GM23338 (cell line): Measurements from ENCODE around the gene IL4I1. TPM values are rescaled to one million over a fixed set of nuclear protein-coding genes. Genes with fewer than 3 reads are reported as not detected.

Experiments used
- ATAC-seq: fragments of 200-7000 bp; cut with Tn5 transposase; 3 replicates; pipeline ENCODE4 v1.9.1; 2020
- DNase-seq: peaks from one replicate; pipeline ENCODE4 v3.0.0-alpha.2; 2015; ENCODE audit warnings: low spot score
- H2AFZ ChIP-seq: fragments of 200-600 bp; sonication (generic); 2 replicates; pipeline ENCODE4 v1.8.0; 2016; ENCODE audit warnings: antibody characterized with exemption, mild to moderate bottlenecking, moderate library complexity
- H3F3A ChIP-seq: fragments of 200-600 bp; sonication (generic); replicated peaks from 2 replicates; pipeline ENCODE4 v1.8.0; 2017; ENCODE audit warnings: antibody characterized with exemption, mixed run types, low read depth
- H3K27ac ChIP-seq: fragments of 200-600 bp; sonication (generic); 2 replicates; pipeline ENCODE4 v1.6.1; 2016; ENCODE audit warnings: low read depth
- H3K27me3 ChIP-seq: fragments of 200-600 bp; sonication (generic); 2 replicates; pipeline ENCODE4 v1.8.0; 2016; ENCODE audit warnings: mild to moderate bottlenecking, mixed run types, moderate library complexity; ENCODE audit not compliant: insufficient read depth
- H3K36me3 ChIP-seq: fragments of 200-600 bp; sonication (generic); 2 replicates; pipeline ENCODE4 v1.8.0; 2016; ENCODE audit warnings: mild to moderate bottlenecking; ENCODE audit not compliant: insufficient read depth
- H3K4me1 ChIP-seq: fragments of 200-600 bp; sonication (generic); 2 replicates; pipeline ENCODE4 v1.8.0; 2016; ENCODE audit warnings: mild to moderate bottlenecking, moderate library complexity; ENCODE audit not compliant: insufficient read depth
- H3K4me2 ChIP-seq: fragments of 200-600 bp; sonication (generic); 2 replicates; pipeline ENCODE4 v1.7.1; 2017; ENCODE audit warnings: mixed run types
- H3K4me3 ChIP-seq: fragments of 200-600 bp; sonication (generic); 2 replicates; pipeline ENCODE4 v1.6.1; 2016; ENCODE audit warnings: mixed run types
- H3K79me2 ChIP-seq: fragments of 200-600 bp; sonication (generic); replicated peaks from 2 replicates; pipeline ENCODE4 v1.8.0; 2017; ENCODE audit warnings: mild to moderate bottlenecking; ENCODE audit not compliant: insufficient read depth
- H3K9me2 ChIP-seq: fragments of 200-600 bp; sonication (generic); 2 replicates; pipeline ENCODE4 v1.8.0; 2017; ENCODE audit not compliant: insufficient read depth
- H4K20me1 ChIP-seq: fragments of 200-600 bp; sonication (generic); replicated peaks from 2 replicates; pipeline ENCODE4 v1.8.0; 2017; ENCODE audit warnings: mild to moderate bottlenecking; ENCODE audit not compliant: insufficient read depth
- H3K27ac Mint-ChIP-seq: 2 replicates; pipeline ENCODE4 v1.8.0; 2020; ENCODE audit warnings: inconsistent platforms, mild to moderate bottlenecking, moderate library complexity, mixed read lengths
- H3K27me3 Mint-ChIP-seq: 3 replicates; pipeline ENCODE4 v1.8.0; 2022; ENCODE audit warnings: low read depth, mild to moderate bottlenecking, moderate library complexity, mixed read lengths, inconsistent platforms; ENCODE audit not compliant: insufficient read depth, poor library complexity
- H3K36me3 Mint-ChIP-seq: 3 replicates; pipeline ENCODE4 v1.8.0; 2021; ENCODE audit warnings: low read depth, mild to moderate bottlenecking, inconsistent platforms, moderate library complexity, mixed read lengths
- H3K4me1 Mint-ChIP-seq: 3 replicates; pipeline ENCODE4 v1.8.0; 2020; ENCODE audit warnings: mild to moderate bottlenecking, inconsistent platforms, mixed read lengths
- H3K4me3 Mint-ChIP-seq: 3 replicates; pipeline ENCODE4 v1.8.0; 2021; ENCODE audit warnings: moderate library complexity, mild to moderate bottlenecking, inconsistent platforms, mixed read lengths
- H3K9me3 Mint-ChIP-seq: 3 replicates; pipeline ENCODE4 v1.8.0; 2020; ENCODE audit warnings: moderate library complexity, mild to moderate bottlenecking, inconsistent platforms, mixed read lengths
- ETS1 ChIP-seq: IDR thresholded peaks from 2 replicates; pipeline ENCODE4 v1.6.1; 2016; ENCODE audit warnings: antibody characterized with exemption
- EZH2phosphoT487 ChIP-seq: fragments of 200-600 bp; sonication (generic); IDR thresholded peaks from one replicate; pipeline ENCODE4 v1.8.1; 2018; ENCODE audit warnings: antibody characterized with exemption; ENCODE audit not compliant: unreplicated experiment
- NANOG ChIP-seq: IDR thresholded peaks from 2 replicates; pipeline ENCODE4 v1.6.1; 2016; ENCODE audit warnings: antibody characterized with exemption, borderline replicate concordance
- POLR2AphosphoS5 ChIP-seq: IDR thresholded peaks from 2 replicates; pipeline ENCODE4 v1.6.1; 2016; ENCODE audit warnings: antibody characterized with exemption, low read depth
- ZNF331 ChIP-seq: fragments of 250-450 bp; sonication (Bioruptor Pico); IDR thresholded peaks from 2 replicates; pipeline ENCODE4 v1.5.0; 2020; ENCODE audit warnings: low read depth, mild to moderate bottlenecking, moderate library complexity
- ZNF462 ChIP-seq: fragments of 250-450 bp; sonication (Bioruptor Pico); IDR thresholded peaks from 2 replicates; pipeline ENCODE4 v1.5.0; 2020; ENCODE audit warnings: mild to moderate bottlenecking, moderate library complexity
- polyA plus RNA-seq: library from polyadenylated mRNA; unstranded; fragments of >200 nt; fragmentation: Nextera tagmentation; extraction: Ambion mirVana; gene quantifications from 2 replicates; pipeline ENCODE4 v1.2.1, GENCODE V29; 2016
- total RNA-seq: library from RNA; depleted of rRNA; stranded (reverse); fragments of >200 nt; shearing (Covaris generic); gene quantifications from 2 replicates; pipeline ENCODE4 v1.2.3, GENCODE V29; 2014

IL4I1 gene
- total and polyA plus RNA-seq, 2 experiments from 2014 or later: 0.60 to 0.69 TPM

GRCh38 chr19:49918089-49918488, 21.4 kb upstream of the IL4I1 start:
- H3K79me2 ChIP-seq: peaks cover 92% of the 10 kb centered on the region
- Mint-ChIP-seq H3K4me1 (peaks cover 35% of the 10 kb centered on the region), H3K36me3 (peaks cover 81% of the 10 kb centered on the region)

More at GRCh38 chr19:49918089-49918488, 21.4 kb upstream of the IL4I1 start:
- H3K9me3 Mint-ChIP-seq: peaks cover 5% of the 10 kb centered on the region
- H3K36me3 ChIP-seq: peaks cover 7% of the 10 kb centered on the region; the same call in 1 of the 2 replicates
- H3K4me1 ChIP-seq: peaks cover 5% of the 10 kb centered on the region; the same call in 1 of the 2 replicates
- peaks cover 28% of the 10 kb centered on the region for H3K27me3 Mint-ChIP-seq
- H3K27ac Mint-ChIP-seq: no peak overlapping the region
- no peak overlapping the region for H3K4me3 Mint-ChIP-seq
- no peak overlapping the region for H2AFZ ChIP-seq
- TF ChIP-seq POLR2AphosphoS5 (no peak), EZH2phosphoT487 (no peak), NANOG (no peak), ZNF331 (no peak), ZNF462 (no peak), ETS1 (no peak)
- H3K27me3 ChIP-seq: no peaks in the 10 kb centered on the region
- no peak overlapping the region for H3K4me3 ChIP-seq
- no peak overlapping the region for H3K4me2 ChIP-seq
- ATAC-seq (no peak), DNase-seq (no peak)
- H3K27ac ChIP-seq: no peak overlapping the region
- H3K9me2 ChIP-seq: no peaks in the 10 kb centered on the region
- H3F3A ChIP-seq: 0 out of 2 replicates have a peak, but pooled peaks cover 15% of the 10 kb centered on the region
- peaks cover 74% of the 10 kb centered on the region for H4K20me1 ChIP-seq
